Measurements from ENCODE around the gene IRF2.
A peak's percentile ranks its signal among the peaks of the same experiment; 100 is the strongest.

The IRF2 gene

GRCh38 chr4:184450743-184451535, 23.4 kb downstream of the IRF2 start:
- DNase-seq (ENCODE audit: low read depth, low spot score): no peak

DNA sequence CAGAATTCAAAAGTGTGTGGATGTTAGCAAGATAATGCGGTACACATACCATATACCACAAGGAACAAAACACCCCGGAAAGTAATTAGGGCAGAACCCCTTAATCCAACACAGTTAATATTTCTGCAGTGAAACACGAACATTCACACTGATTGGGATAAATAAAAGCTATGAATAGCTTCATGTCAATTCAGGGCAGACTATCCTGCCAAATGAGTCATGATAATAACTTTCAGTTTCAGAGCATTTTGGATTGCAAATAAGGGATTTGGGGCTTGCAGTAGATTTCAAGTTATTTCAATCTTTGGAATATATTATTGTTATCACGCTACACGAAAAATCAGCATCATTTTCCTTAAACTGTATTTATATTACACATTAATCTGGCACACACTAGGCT, 24.3 kb downstream of the IRF2 start:
- DNase-seq (ENCODE audit: low read depth, low spot score): no peak

GRCh38 chr4:184448821-184449220, 25.5 kb downstream of the IRF2 start:
- DNase-seq (ENCODE audit: low read depth, low spot score): peak; percentile 46

DNA sequence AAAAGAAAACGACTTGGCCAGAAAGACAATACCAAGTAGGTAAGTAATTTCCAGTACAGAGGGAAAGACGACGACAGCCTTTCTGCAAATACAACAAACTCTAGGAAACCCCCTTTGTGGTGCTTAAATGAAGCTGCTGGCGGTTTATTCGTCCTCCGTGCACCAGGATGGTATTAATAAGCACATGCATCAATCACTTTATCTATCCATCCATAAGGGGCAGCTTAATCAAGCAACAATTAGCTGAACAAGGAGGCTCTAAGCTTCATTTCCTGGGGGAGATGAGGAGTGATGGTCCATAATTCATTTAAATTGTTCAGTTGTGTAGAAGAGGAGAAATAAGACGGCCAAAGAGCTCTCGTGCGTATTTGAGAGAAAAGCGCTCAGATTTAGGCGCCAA, 26.2 kb downstream of the IRF2 start:
- DNase-seq (ENCODE audit: low read depth, low spot score): no peak

- no peak for DNase-seq (ENCODE audit: low read depth, low spot score)
These were observed 26.7 kb downstream of the IRF2 start for GRCh38 chr4:184447664-184448063.

DNA sequence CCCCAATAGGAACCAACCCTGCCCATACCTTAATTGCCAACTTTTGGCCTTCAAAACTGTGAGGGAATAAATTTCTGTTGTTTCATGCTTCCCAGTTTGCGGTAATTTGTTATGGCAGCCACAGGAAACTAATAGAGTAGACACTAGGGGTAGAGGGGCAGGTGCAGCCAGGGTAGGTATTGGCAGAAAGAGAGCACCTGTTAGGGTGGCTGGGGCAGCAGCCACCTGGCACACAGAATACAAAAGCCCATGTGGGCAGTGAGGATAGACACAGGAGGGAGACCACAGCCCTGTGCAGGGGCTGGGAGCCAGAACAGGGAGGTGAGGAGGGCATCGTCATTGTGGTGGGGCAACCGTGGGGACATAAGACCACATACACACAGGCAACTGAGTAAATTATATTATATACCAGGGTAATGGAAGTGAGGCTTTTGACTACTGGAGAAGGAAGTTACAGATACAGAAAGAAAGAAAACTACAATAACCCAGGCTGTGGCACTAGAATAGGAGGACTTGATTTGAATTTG, 28.2 kb downstream of the IRF2 start:
- no peak for DNase-seq (ENCODE audit: low read depth, low spot score)

DNA sequence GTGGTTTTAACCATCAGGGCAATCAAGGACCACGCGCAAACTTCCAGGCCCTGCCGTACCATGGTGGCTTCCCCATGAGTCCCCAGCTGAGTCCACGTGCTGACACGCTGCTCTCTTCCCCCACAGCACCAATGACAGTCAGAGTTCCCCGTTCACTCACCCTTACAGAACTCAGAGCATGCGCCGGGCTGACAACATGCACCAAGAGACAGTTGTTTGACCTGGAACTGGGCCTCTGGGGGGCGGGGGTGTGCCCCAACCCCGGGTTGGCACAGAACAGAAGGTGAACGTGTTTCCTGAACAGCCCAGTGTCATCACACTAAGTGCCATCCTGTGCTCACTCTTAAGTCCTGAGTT, 29.4 kb downstream of the IRF2 start:
- DNase-seq (ENCODE audit: low read depth, low spot score): no peak

- no peak for DNase-seq (ENCODE audit: low read depth, low spot score)
These were observed 30.0 kb downstream of the IRF2 start for GRCh38 chr4:184444215-184444952.

DNA sequence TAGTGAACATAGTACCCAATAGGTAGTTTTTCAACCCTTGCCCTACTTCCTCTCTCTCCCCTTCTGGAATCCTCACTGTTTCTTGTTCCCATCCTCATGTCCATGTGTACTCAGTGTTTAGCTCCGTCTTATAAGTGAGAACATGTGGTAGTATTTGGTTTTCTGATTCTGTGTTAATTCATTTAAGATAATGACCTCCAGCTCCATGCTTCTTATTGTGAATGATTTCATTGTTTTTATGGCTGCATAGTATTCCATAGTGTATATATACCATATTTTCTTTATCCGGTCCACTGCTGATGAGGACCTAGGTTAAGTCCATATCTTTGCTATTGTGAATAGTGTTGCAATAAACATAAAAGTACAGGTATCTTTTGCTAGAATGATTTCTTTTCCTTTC, 31.0 kb downstream of the IRF2 start:
- DNase-seq (ENCODE audit: low read depth, low spot score): no peak

- no peak for DNase-seq (ENCODE audit: low read depth, low spot score)
These were observed 32.1 kb downstream of the IRF2 start for GRCh38 chr4:184442314-184442635.

GRCh38 chr4:184441461-184442313, 32.7 kb downstream of the IRF2 start:
- no peak for DNase-seq (ENCODE audit: low read depth, low spot score)

- DNase-seq (ENCODE audit: low read depth, low spot score): no peak
These were observed 33.6 kb downstream of the IRF2 start for GRCh38 chr4:184440595-184441358.

DNA sequence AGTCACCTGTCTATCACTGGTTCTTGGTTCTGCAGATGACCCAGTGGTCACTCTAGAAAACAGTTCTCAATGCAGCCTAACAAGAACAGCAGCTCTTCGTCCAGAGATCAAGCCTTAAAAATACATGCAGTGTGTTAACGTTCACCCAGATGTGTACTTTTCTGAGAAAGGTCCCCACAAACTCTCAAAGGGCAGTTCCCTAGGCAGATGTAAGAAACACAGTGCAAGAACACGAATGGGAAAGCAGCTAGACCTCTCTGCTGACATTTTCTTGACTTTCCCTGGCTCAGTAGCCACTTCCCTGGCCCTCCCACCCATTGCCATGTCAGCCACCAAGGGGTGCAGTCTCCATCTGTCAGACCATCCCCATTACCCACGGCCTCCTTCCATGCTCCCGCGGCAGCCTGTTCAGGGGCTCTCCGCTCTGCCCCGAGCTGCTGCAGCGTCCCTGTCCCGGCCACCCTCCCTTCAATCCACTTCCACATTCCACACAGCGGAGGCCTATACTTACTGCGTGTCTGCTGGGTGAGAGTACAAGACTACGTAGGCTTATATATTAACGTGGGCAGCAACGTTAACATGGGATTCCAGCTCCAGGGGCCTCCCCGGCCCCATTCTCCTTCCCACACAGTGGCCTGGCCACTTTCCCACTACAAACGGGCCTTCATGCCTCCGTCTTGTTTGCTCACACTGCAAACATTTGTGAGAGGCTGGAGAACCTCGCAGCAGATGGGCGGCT, 34.3 kb downstream of the IRF2 start:
- no peak for DNase-seq (ENCODE audit: low read depth, low spot score)

DNA sequence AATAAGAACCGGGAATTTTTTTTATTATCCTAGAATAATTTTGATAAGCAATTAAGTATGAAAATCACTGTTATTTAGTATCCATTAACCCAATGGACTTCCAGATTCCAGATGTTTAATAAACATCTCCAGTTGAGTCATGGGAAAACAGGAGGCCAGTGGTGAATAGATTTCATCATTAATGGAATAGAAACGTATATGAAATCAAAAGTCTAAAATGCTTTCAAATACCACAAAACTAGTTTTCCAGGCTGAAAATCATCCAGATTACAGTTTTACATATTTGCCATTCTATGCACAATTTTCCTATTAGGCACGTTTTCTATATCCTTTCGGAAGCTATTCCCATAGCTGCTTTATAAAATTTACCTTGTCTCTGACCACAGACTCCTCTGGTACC, 35.0 kb downstream of the IRF2 start:
- DNase-seq (ENCODE audit: low read depth, low spot score): no peak

GRCh38 chr4:184438375-184438774, 36.0 kb downstream of the IRF2 start:
- DNase-seq (ENCODE audit: low read depth, low spot score): no peak

- DNase-seq (ENCODE audit: low read depth, low spot score): no peak
These were observed 36.6 kb downstream of the IRF2 start for GRCh38 chr4:184437565-184438265.

DNA sequence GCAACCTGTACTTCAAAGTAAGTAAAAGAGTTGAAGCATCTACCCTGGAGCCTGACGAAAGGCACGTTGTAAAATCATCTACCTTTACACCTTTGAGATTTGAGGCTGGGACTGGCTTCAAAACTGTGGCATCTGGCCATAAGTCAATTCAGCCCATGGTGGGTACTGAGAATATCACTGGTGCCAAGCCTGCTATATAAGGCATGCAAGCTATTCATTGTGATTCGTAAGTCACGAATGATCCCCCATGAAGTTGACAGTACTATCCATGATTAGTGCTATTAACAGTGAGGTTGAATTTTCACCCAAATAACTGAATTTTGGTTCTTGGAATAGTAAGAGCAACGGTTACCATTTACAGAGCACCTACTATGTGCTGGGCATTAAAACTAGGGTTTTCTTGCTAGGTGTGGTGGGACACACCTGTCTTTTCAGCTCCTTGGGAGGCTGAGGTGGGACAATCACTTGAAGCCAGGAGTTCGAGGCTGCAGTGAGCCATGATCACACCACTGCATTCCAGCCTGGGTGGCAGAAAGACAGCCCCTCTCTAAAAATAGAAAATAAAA, 39.8 kb downstream of the IRF2 start:
- no peak for DNase-seq (ENCODE audit: low read depth, low spot score)

- DNase-seq (ENCODE audit: low read depth, low spot score): no peak
These were observed 40.3 kb downstream of the IRF2 start for GRCh38 chr4:184434021-184434420.

DNA sequence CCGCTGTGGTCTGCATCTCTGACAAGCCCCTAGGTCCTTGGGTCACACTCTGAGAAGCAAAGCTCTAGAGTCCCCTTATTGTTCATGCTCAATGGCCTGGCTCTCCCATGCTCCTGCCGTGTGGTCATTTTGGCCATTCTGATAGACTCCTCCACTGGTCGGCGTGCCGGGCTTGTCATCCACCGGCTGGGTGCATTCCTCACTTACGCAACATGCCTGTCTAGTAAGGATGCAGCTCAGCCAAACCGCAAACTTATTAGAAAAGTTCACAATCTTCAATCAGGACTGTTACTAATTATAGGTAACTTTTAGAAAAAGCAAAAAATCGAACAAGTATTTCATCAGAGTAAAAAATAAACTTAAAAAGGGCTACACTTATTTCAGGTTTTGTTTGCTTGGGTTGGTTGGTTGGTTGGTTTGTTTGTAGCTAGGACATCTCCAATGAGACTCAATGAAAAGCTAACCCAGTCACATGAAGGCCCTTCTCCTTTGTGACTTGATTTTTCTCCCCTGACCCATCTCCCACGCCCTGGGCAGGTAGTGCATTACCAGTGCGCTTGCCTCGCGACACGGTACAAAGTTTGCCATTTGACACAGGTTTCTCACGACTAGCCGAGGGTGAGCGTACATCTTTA, 41.0 kb downstream of the IRF2 start:
- DNase-seq (ENCODE audit: low read depth, low spot score): no peak

Data from smooth muscle cell of the brain vasculature (primary cell).